ENCODE data around the gene DGCR8.

DNA sequence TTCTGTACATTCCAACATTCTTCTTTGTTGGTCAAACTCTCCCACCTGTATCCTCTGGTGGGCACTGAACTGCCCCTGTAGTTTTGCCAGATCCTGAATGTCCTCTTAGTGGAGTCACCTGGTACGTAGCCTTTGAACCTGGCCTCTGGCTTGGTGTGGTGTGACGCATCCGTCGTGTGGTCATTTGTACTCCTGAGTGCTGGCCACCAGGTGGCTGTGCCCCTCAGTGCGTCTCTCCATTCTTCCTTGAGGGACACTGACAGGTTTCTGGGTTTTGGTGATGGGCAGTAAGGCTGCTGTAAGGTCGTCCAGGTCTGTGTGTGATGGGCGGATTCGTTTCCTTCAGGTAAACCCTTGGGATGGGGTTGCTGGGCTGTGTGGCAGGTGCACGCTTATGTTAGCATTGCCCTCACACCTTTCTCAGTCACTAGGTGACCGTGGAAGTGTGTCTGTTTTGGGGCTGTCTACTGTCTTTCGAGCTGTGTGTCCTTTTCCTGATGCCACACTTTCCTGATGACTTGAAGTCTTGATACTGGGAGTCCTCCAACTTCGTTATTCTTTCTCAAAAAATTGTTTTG is 22.3 kb downstream of the DGCR8 start:
- TF ChIP-seq EZH2 (IDR thresholded peaks at IDR 0.05; ENCODE audit: insufficient read depth, low read length): no peak
- TF ChIP-seq, protein P1, sequence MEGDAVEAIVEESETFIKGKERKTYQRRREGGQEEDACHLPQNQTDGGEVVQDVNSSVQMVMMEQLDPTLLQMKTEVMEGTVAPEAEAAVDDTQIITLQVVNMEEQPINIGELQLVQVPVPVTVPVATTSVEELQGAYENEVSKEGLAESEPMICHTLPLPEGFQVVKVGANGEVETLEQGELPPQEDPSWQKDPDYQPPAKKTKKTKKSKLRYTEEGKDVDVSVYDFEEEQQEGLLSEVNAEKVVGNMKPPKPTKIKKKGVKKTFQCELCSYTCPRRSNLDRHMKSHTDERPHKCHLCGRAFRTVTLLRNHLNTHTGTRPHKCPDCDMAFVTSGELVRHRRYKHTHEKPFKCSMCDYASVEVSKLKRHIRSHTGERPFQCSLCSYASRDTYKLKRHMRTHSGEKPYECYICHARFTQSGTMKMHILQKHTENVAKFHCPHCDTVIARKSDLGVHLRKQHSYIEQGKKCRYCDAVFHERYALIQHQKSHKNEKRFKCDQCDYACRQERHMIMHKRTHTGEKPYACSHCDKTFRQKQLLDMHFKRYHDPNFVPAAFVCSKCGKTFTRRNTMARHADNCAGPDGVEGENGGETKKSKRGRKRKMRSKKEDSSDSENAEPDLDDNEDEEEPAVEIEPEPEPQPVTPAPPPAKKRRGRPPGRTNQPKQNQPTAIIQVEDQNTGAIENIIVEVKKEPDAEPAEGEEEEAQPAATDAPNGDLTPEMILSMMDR (IDR thresholded peaks at IDR 0.05; ENCODE audit: insufficient read depth, low read depth, low read length): no peak

All from astrocyte (in vitro differentiated cells and primary cell).